ENCODE data around the gene PLXNA1.

The PLXNA1 gene

GRCh38 chr3:126978291-126978690, 4.6 kb upstream of the PLXNA1 start:
- POLR2A ChIA-PET = no interaction called here
- Histone ChIP-seq H3K36me3 (ENCODE audit: control insufficient read depth in 2 of 2, insufficient read depth in 1 of 2, low read length in 2 of 2) (no peaks in the 10 kb centered on the region), H3K27ac (ENCODE audit: extremely low read depth, low read depth, low read length) (no peak overlapping the region), H3K4me3 (ENCODE audit: low read depth, low read length) (no peak overlapping the region), H3K9me3 (ENCODE audit: control insufficient read depth, insufficient read depth, low read depth, low read length) (no peaks in the 10 kb centered on the region), H3K4me1 (ENCODE audit: control insufficient read depth, insufficient read depth, low read length) (no peaks in the 10 kb centered on the region)
- TF ChIP-seq ZNF341 (tag by site-specific recombination; IDR thresholded peaks at IDR 0.05; ENCODE audit: low read depth) (no peak), ZSCAN4 (tag by site-specific recombination; IDR thresholded peaks at IDR 0.05) (peak; percentile 94), ZNF223 (tag by site-specific recombination; IDR thresholded peaks at IDR 0.05) (no peak)
- CTCF ChIA-PET = interaction anchor here (1.4 kb wide), 1 partner anchor 226 kb away, joined by 4 read pairs; no protein-coding TSS in a partner anchor

DNA sequence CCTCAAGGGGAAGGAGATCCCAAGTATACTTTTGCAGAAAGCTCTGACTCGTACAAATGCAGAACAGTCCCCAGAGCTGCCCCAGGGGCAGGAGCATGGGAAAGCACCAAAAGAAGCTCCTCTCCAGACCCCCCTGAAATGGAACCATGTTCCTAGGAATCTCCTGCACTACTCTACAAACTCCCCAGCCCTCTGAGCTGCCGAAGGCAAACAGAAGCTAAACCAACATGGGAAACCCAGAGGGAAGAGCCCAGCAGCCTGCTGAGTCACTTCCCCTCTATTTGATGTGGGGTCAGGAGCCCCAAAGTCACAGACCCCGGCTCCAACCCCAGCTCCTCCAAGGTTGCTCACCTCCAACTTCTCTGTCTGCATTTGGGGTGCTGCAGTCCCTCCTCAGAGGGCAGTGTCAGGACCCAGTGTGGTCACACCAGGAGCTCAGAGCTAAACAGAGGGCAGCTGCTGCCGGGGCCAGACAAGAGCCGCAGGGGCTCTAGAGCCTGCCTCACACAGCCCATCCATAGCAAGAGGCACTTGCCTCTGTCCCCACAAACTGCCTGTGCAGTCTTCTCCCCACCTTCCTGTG, 3.8 kb upstream of the PLXNA1 start:
- TF ChIP-seq REST (tag by site-specific recombination; IDR thresholded peaks at IDR 0.05) (no peak), MYNN (tag by site-specific recombination; IDR thresholded peaks at IDR 0.05; ENCODE audit: borderline replicate concordance) (no peak), ZNF645 (tag by site-specific recombination; IDR thresholded peaks at IDR 0.05) (no peak), REPIN1 (tag by site-specific recombination; IDR thresholded peaks at IDR 0.05; ENCODE audit: low read depth) (no peak), ZIC2 (tag by site-specific recombination; IDR thresholded peaks at IDR 0.05) (0 out of 2 replicates have a peak, but pooled peaks have one; percentile 10), ZNF391 (tag by site-specific recombination; IDR thresholded peaks at IDR 0.05; ENCODE audit: borderline replicate concordance, low read depth) (no peak)
- H3K9me3 ChIP-seq (ENCODE audit: control insufficient read depth, insufficient read depth, low read depth, low read length) = no peaks in the 10 kb centered on the region
- CTCF ChIA-PET = interaction anchor here (0.6 to 1.4 kb wide), 2 partner anchors 28 to 227 kb away, joined by 3 to 4 read pairs; no protein-coding TSS in a partner anchor
- no peaks in the 10 kb centered on the region for H3K36me3 ChIP-seq (ENCODE audit: control insufficient read depth in 2 of 2, insufficient read depth in 1 of 2, low read length in 2 of 2)
- H3K4me3 ChIP-seq (ENCODE audit: low read depth, low read length) = no peak overlapping the region
- POLR2A ChIA-PET = no interaction called here
- no peaks in the 10 kb centered on the region for H3K4me1 ChIP-seq (ENCODE audit: control insufficient read depth, insufficient read depth, low read length)
- no peak overlapping the region for H3K27ac ChIP-seq (ENCODE audit: extremely low read depth, low read depth, low read length)

GRCh38 chr3:126980266-126980811, 2.6 kb upstream of the PLXNA1 start:
- peaks cover 2% of the 10 kb centered on the region; the same call in 1 of the 2 replicates for H3K4me1 ChIP-seq (ENCODE audit: control insufficient read depth, insufficient read depth, low read length)
- ChIA-PET POLR2A (no interaction called here), CTCF (no interaction called here)
- no peak overlapping the region for H3K27ac ChIP-seq (ENCODE audit: extremely low read depth, low read depth, low read length)
- no peak for TF ChIP-seq ZNF549 (tag by site-specific recombination; IDR thresholded peaks at IDR 0.05)
- TF ChIP-seq GLIS2 (tag by site-specific recombination; IDR thresholded peaks at IDR 0.05) = no peak
- TF ChIP-seq ZBTB26 (tag by site-specific recombination; optimal IDR thresholded peaks at IDR 0.05) = no peak
- no peak for TF ChIP-seq ZNF211 (tag by site-specific recombination; IDR thresholded peaks at IDR 0.05; ENCODE audit: low read depth)
- no peak for TF ChIP-seq ZNF221 (tag by site-specific recombination; IDR thresholded peaks at IDR 0.05; ENCODE audit: borderline replicate concordance)
- no peak for TF ChIP-seq ZNF24 (tag by site-specific recombination; IDR thresholded peaks at IDR 0.05)
- TF ChIP-seq ZNF311 (tag by site-specific recombination; IDR thresholded peaks at IDR 0.05; ENCODE audit: borderline replicate concordance) = no peak
- H3K36me3 ChIP-seq (ENCODE audit: control insufficient read depth in 2 of 2, insufficient read depth in 1 of 2, low read length in 2 of 2) = no peaks in the 10 kb centered on the region
- H3K4me3 ChIP-seq (ENCODE audit: low read depth, low read length) = no peak overlapping the region
- no peaks in the 10 kb centered on the region for H3K9me3 ChIP-seq (ENCODE audit: control insufficient read depth, insufficient read depth, low read depth, low read length)

Data from HEK293 (cell line).